Large intestine (tissue), 3 donors: ENCODE data around the gene CDK12. TPM values are rescaled to one million over a fixed set of nuclear protein-coding genes. Genes with fewer than 3 reads are reported as not detected.

Experiments used
- DNase-seq, 2 donors: peaks; one replicate each; pipeline versions ENCODE4 v3.0.0 to v3.0.0-alpha.2; 2013
- H3K27ac ChIP-seq: one replicate; pipeline ENCODE4 v1.5.1; 2013; ENCODE audit warnings: low read length
- H3K27me3 ChIP-seq: 2 replicates; pipeline ENCODE4 v1.6.1; 2013; ENCODE audit warnings: low read length; ENCODE audit not compliant: control insufficient read depth, insufficient read depth
- H3K36me3 ChIP-seq: 2 replicates; pipeline ENCODE4 v1.6.1; 2013; ENCODE audit warnings: low read length; ENCODE audit not compliant: control insufficient read depth, insufficient read depth
- H3K4me1 ChIP-seq: one replicate; pipeline ENCODE4 v1.6.1; 2013; ENCODE audit warnings: low read length; ENCODE audit not compliant: control insufficient read depth, insufficient read depth
- H3K4me3 ChIP-seq: one replicate; pipeline ENCODE4 v1.5.1; 2013; ENCODE audit warnings: low read length
- H3K9me3 ChIP-seq: one replicate; pipeline ENCODE4 v1.6.1; 2013; ENCODE audit warnings: mild to moderate bottlenecking, low read depth, low read length, moderate library complexity; ENCODE audit not compliant: control insufficient read depth
- WGBS: methylation state at CpG from one replicate; pipeline ENCODE4 v1.1.5; 2013; ENCODE audit warnings: low lambda C conversion rate; ENCODE audit not compliant: insufficient coverage; 5-methylcytosine and 5-hydroxymethylcytosine counted together
- polyA plus RNA-seq: library from polyadenylated mRNA; unstranded; fragments of 120-200 nt; gene quantifications from one replicate; pipeline ENCODE4 v1.2.1, GENCODE V29; 2013

CDK12 gene
- polyA plus RNA-seq, 1 donor, result 45.9 TPM

GRCh38 chr17:39580082-39580468, 118.8 kb downstream of the CDK12 start:
- DNase-seq, result no peak
- Histone ChIP-seq H3K4me1 (peaks cover 3% of the 10 kb centered on the region), H3K27ac (no peak overlapping the region), H3K27me3 (peaks cover 8% of the 10 kb centered on the region), H3K9me3 (no peaks in the 10 kb centered on the region), H3K4me3 (no peak overlapping the region), H3K36me3 (no peaks in the 10 kb centered on the region)
- WGBS, result no CpG with 5 or more reads among the region's 7 CpGs

DNA sequence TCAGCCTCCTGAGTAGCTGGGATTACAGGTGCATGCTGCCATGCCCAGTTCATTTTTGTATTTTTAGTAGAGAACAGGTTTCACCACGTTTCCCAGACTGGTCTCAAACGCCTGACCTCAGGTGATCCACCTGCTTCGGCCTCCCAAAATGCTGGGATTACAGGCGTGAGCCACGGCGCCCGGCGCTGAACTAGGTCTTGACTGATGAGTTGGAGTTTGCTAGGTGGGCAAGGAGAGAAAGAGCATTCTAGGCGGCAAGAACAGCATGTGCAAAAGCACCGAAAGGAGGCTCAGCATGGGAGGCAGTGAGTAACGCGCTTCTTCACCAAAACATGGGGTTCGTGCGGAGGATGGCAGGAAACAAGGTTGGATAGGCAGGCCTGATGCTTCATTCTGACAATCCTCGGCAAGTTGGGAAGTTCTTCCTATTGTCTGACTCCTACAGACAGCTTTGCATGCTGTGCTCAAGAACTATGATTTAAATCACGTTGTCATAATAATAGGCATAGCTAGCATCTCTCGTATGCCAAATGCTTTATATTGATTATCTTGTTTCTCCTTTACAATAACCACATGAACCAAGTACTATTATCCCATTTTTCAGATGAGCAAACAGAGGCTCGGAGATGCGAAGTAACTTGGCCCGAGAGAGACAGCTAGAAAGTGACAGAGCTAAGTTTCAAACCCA, 119.9 kb downstream of the CDK12 start:
- Histone ChIP-seq H3K9me3 (no peaks in the 10 kb centered on the region), H3K4me1 (no peaks in the 10 kb centered on the region), H3K27ac (no peak overlapping the region), H3K4me3 (no peak overlapping the region), H3K27me3 (peaks cover 8% of the 10 kb centered on the region), H3K36me3 (no peaks in the 10 kb centered on the region)
- DNase-seq, result no peak
- WGBS, result no CpG with 5 or more reads among the region's 20 CpGs

GRCh38 chr17:39581759-39582085, 120.4 kb downstream of the CDK12 start:
- no CpG with 5 or more reads among the region's 4 CpGs for WGBS
- H3K27me3 ChIP-seq, result peaks cover 8% of the 10 kb centered on the region
- H3K9me3 ChIP-seq, result no peaks in the 10 kb centered on the region
- H3K4me3 ChIP-seq, result no peak overlapping the region
- no peak overlapping the region for H3K27ac ChIP-seq
- no peaks in the 10 kb centered on the region for H3K4me1 ChIP-seq
- no peak for DNase-seq
- H3K36me3 ChIP-seq, result no peaks in the 10 kb centered on the region

- WGBS, result no CpG with 5 or more reads among the region's 2 CpGs
- peaks cover 8% of the 10 kb centered on the region for H3K27me3 ChIP-seq
Measured at GRCh38 chr17:39582658-39583057, 121.4 kb downstream of the CDK12 start.

More at GRCh38 chr17:39582658-39583057, 121.4 kb downstream of the CDK12 start:
- no peak overlapping the region for H3K4me3 ChIP-seq
- no peaks in the 10 kb centered on the region for H3K4me1 ChIP-seq
- no peak overlapping the region for H3K27ac ChIP-seq
- no peaks in the 10 kb centered on the region for H3K9me3 ChIP-seq
- no peaks in the 10 kb centered on the region for H3K36me3 ChIP-seq
- DNase-seq, result no peak

Other genes with a start within 250 kb of the CDK12 start
- gene STAC2, start 235.5 kb upstream of the CDK12 start, polyA plus RNA-seq, result 0.61 TPM
- gene FBXL20, start 59.9 kb upstream of the CDK12 start, polyA plus RNA-seq, result 8.8 TPM
- gene MED1, start 10.2 kb upstream of the CDK12 start, polyA plus RNA-seq, result 27.8 TPM
- 0.01 TPM for gene NEUROD2, start 146.4 kb downstream of the CDK12 start, polyA plus RNA-seq
- gene PPP1R1B, start 165.5 kb downstream of the CDK12 start, polyA plus RNA-seq, result 20.4 TPM
- gene STARD3, start 175.7 kb downstream of the CDK12 start, polyA plus RNA-seq, result 57.9 TPM
- 2.2 TPM for gene TCAP, start 203.9 kb downstream of the CDK12 start, polyA plus RNA-seq
- 2.1 TPM for gene PNMT, start 207.0 kb downstream of the CDK12 start, polyA plus RNA-seq
- gene PGAP3, start 226.6 kb downstream of the CDK12 start, polyA plus RNA-seq, result 31.8 TPM
- gene ERBB2, start 238.6 kb downstream of the CDK12 start, polyA plus RNA-seq, result 175 TPM